GM21367 (cell line): Measurements from ENCODE around the gene IMMP2L.
"Not testable (repeated sequence)": the region's sequence is repeated elsewhere in the genome, so short reads cannot be mapped to it uniquely, and the experiment has no call there.

ENCODE experiments used
- ATAC-seq: cut with Tn5 transposase; IDR thresholded peaks from one replicate; pipeline ENCODE4 v1.9.1; 2021; ENCODE audit not compliant: unreplicated experiment

The IMMP2L gene

DNA sequence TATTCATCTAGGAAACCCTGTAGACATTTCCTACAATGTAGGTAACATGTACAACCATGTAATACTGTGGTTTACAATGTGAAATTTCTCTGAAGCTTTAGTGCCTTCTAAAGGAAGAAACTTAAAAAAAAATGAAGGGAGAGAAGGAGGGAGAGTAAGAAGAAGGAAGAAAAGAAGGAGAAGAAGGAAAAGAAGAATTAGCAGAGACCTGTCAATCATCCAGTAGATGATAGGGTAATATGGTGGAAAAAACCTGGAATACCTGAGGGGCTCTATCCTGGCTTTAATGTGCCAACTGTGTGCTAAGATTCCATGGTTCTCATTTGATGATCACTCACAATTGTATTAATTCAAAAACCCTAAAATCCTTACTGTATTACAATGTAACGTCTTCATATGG, 474.0 kb downstream of the IMMP2L start:
- ATAC-seq = no peak

DNA sequence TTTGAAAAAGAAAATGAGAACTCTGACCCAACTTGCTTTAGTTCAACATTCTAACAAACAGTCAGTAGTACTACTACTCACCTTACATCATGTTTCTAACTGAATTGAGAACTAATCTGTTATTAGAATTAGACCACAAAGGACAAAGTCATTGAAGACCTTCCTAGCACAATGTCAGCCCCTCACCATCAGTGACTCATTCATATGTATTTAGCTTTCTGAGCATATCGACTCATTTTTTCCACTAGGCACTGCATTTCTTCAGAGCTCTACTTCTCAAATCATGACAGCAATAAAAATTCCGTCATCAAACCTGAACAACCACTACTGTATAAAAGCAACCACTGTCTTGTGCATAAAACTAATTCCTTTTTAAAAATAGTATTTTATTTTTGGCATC, 475.8 kb downstream of the IMMP2L start:
- no peak for ATAC-seq

DNA sequence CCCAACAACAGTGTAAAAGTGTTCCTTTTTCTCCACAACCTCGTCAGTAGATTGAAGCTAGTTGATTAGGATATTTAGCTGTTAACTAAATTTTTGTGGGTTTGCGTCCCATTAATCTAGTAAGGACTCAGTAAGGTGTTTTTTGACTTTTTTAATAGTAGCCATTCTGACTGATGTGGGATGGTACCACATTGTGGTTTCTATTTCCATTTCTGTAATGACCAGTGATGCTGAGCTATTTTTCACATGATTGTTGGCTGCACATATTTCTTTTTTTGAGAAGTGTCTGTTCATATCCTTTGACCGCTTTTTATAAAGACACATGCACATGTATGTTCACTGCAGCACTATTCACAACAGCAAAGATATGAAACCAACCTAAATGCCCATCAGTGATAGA, 476.9 kb downstream of the IMMP2L start:
- ATAC-seq = no peak

DNA sequence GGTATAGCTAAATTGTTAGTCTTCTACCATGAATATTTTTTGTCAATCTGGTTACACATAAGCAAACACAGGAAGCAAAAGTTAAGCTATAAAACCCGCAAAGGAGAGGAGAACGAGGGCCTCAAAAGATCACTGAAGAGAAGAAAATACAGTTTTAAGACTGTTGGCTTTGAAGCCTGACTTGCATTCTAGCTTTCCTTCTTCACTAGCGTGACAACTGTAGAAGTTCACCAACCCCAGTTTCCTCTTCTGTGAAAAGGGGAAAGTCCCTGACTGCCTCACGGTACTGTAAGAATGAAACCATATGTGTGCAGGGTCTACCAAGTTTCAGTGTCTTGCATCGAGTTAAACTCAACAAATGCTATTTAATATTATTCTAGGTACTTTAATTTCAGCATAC, 478.9 kb downstream of the IMMP2L start:
- peak; percentile 98 for ATAC-seq

DNA sequence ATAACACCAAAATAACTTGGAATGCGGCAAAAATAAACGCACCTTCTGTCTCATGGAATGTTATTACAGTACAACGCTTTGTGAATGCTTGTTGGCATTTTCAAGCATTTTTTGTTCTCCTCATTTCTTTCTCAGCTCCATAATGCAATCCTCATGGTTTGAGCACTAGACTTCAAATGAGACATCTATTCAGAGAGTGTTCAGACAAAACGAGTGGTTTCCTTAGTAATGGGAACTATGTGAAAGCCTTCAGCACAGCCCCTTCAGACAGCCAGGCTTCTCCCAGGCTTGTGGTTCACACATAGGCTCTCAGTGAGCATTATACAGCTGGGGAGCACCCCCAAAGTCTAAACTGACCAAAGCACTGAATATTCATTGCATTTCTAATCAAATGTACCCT, 479.9 kb downstream of the IMMP2L start:
- no peak for ATAC-seq

DNA sequence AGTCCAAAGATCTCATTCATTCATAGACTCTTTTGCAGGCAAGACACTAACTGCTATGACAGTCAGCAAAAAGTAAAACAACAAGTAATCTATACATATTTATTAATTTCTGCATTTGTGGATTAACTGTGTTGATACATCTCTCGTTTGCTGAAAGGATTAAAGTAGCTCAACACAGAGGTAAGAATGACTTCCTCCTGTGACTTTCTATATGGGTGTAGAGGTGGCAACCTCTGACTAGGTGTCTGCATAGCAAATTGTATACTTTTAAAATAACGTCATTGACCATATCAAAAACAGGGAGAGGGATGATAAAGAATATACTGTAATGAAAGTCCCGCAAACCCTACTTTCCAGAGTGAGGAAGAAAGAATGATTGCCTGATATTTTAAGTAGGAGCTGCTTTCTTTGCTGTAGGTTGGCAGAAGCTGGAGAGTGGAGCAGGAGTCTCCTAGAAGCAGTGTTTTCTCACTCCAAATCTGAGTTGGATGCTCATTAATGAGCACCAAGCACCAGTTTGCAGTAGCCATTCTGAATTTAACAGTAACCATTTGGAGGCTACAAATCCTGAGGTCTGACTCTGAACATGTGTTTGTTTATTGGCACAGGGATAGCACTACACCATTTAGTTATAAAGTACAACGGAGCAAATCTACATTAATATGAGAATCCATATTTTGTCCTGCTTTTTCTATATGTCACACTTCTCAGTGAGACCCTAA, 480.6 kb downstream of the IMMP2L start:
- no peak for ATAC-seq

DNA sequence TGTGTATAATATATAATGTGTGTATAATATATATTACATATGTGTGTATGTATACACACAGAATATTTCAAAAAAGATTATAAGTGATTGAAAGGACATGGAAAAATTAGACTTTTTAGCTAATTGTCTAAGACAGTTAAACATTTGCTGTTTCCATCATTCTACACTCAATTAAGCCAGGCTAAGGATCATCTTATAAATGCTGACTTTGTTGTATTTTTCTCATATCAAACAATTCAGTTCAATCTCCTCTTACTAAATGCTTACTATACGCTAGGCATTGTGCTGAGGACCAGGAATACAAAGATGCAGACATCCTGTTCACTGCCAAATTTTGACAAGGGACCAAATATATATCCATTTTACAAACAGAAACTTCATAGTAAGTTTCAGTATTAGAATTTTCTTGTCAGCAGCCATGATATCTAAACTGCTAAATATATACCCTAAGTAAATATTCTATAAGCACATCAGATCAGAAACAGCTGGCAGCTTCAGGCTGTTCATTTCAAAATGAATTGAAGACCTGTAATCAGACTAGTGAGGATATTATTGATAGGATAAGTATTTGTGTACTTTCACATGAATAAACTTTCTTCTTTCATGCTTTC, 481.7 kb downstream of the IMMP2L start:
- no peak for ATAC-seq

DNA sequence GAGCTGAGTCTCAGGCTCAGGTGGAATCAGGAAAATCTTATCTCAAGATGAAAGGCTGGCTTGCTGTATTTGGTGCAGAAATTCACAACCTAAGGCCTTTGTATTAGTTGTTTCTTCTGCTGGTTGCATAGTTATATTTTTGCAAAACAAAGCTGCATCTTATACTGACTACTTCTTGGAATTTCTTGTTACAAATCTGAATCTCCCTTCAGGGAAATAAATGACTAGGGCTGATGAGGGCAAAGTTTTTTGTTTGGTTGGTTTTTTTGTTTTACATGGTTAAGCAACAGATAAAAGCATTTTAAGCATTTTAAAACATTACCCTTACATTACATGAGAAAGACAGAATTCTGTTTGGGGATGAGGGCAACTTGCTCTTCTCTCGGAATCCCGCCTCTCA, 485.3 kb downstream of the IMMP2L start:
- no peak for ATAC-seq

DNA sequence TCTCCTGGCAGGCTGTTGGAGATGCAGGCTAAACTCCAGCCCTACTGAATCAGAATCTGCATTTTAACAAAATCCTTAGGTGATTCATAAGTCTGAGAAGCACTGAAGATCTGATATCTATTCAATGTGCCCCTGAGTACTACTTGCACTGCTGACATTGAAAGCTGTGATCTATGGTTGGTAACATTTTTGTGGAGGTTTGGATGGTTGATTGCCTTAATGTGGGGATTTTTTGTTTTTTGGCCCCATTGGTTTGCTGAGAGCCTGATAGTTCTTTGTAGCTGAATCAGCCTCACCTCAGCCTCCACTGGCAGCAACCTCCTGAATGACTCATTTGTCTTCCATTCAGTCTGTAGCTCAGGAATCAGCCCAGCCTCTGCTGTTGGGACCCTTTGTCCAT, 486.1 kb downstream of the IMMP2L start:
- no peak for ATAC-seq

DNA sequence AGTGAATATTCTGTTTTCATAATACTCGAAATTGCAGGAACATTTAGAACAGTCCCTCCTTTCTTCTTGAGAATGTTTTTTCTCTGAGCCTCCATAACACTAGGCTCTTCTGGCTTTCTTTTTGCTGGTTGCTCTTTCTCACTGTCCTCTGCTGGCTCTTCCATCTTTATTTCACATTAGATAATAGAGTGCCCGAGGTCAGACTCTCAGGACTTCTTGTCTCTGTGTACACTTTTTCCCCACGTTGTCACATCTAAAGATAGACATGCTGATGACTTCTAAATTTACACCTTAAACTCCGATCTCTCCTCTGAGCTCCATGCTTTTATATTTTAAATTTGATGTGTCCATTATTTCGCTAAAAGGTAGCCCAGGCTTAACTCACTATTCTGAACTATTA, 486.8 kb downstream of the IMMP2L start:
- no peak for ATAC-seq

DNA sequence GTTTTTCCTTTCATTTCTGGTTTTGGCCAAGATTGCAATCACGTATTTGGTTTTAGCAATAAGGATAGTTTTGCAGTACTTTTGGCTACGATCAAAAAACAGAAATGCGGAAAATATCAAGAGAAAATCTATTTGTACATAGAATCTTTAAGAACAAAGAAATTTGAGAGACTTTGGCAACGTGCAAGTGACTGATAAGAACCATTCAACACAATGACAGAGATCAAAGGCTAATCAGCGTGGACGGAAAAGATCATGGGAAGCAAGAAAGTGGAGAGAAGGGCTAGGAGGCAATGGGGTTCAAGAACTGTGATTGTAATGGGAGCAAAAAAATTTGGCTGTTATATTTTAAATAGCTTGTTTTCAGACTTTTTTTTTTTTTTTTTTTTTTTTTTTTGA, 487.5 kb downstream of the IMMP2L start:
- ATAC-seq = no peak

DNA sequence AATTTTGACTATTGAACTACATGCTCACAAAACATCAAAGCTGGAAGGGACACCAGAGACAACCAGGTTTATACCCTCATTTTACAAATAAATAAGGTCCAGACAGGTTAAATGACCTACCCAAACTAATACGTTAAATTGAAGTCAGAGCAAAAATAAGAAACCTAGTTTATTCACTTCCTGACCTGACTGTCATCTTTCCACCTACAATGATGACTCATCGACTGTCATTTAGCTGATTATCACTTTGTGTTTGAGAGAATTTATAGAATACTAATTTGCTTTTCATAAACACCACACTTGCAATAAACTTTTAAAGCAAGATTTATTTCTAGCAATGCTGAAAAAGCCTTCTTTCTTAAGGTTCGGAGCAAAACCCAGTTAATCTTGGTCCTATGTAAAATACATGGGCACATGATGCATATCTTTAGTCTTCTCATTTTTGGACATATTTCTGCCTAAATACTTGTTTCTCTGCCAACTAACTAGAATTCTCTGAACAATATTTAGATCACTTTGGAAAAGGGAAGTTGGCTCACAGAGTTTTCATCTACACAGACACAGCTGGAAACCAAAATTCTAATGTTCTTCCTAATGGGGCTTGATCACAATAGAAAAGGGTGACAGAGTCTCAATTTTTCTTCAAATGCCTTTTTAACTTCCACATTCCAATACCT, 488.1 kb downstream of the IMMP2L start:
- no peak for ATAC-seq

DNA sequence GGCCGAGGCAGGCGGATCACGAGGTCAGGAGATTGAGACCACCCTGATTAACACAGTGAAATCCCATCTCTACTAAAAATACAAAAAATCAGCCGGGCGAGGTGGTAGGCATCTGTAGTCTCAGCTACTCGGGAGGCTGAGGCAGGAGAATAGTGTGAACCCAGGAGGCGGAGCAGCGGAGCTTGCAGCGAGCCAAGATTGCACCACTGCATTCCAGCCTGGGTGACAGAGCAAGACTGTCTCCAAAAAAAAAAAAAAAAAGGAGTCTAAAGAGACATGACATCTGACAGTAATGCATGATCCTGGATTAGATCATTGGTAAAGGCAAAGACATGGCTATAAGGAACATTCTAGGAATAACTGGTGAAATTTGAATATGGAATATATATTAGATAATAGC, 489.6 kb downstream of the IMMP2L start:
- not testable (repeated sequence) for ATAC-seq

DNA sequence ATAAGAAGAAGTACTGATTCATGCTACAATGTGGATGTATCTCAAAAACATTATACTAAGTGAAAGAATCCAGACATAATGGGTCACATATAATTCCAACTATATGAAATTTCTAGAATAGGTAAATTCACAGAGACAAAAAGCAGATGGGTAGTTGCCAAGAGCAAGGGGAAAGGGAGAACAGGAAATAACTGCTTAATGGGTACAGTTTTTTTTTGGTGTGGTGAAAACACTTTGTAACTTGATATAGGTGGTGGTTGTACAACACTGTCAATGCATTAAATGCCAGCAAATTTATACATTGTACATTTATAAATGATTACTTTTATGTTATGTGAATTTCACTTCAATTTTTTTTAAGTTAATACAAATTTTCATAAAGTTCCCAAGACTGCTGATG, 490.7 kb downstream of the IMMP2L start:
- no peak for ATAC-seq

DNA sequence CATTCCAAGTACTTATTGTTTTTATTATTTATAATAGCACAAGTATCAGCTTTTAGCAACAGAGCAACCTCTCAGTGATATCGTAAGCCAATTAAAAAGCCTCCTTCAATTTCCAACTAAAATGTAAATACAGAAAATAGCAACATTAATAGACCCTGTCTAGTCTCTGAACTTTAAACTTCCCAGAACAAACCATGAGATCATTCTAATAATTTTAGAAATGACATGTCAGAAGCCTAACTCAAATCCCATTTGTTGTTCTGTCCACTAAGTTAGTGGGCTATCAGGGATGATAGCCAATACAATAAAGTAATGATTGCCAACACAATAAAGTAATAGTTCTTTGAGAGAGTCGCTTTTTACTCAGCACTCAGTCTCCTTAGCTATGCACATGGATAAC, 493.7 kb downstream of the IMMP2L start:
- no peak for ATAC-seq

DNA sequence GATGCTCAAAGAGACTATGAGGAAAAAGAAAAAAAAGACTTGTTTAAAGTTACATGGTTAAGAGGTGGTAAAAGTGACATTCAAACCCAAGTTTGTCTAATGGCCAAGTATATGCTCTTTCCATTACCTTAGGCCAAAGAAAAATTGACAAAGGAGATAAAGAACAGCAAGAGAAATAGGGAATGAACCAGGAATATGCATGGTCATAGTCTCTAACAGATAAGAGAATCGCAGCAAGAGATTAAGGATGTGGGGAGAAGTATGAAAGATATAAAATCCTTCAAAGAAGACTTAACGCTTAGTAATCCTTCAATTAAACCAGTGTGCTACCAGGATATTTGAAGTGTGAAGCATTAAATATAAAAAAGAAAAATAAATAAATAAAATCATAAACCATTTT, 494.6 kb downstream of the IMMP2L start:
- no peak for ATAC-seq

DNA sequence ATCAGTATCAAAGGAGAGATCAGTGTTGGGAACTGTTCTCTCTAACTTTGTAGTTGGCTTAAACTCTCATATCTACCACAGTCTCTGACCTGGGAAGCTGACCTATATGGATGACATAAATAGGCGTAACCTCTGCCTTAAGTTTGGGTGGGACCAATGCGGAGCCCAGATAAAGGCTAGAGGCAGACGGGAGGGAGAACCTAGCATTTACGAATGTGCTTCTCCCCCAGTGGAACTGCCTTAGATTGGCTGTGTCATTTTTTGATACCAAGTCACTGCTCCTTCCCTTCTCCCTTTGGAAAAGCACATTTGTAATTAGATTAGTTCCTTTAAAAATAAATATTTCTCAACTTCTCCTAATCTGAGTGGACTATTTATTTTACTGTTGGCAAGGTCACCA, 495.0 kb downstream of the IMMP2L start:
- no peak for ATAC-seq

DNA sequence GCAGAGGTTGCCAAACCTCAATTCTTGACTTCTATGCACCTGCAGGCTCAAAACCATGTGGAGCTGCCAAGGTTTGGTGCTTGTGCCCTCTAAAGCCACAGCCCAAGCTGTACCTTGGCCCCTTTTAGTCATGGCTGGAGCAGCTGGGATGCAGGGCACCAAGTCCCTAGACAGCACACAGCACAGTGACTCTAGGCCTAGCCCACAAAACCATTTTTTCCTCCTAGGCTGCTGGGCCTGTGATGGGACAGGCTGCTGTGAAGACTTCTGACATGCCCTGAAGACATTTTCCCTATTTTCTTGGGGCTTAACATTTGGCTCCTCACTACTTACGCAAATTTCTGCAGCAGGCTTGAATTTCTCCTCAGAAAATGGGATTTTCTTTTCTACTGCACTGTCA, 499.1 kb downstream of the IMMP2L start:
- no peak for ATAC-seq

DNA sequence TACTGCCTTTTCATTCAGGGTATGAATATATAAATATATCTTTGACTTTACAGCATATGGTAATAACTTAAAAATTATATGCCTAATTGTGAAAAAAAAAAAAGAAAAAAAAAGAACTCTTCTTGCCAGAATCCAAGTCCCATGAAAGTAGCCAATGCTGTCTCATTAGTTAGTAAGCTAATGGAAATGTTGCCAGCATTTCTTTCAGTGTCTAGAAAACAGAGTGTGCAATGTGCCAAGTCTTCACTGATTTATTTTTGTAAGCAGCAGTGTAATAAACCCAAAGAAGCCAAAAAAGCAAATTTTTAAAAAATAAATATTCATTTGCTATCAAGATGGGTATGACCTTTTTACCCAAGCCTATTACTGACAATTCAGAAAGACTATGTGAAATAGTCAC, 502.5 kb downstream of the IMMP2L start:
- no peak for ATAC-seq

DNA sequence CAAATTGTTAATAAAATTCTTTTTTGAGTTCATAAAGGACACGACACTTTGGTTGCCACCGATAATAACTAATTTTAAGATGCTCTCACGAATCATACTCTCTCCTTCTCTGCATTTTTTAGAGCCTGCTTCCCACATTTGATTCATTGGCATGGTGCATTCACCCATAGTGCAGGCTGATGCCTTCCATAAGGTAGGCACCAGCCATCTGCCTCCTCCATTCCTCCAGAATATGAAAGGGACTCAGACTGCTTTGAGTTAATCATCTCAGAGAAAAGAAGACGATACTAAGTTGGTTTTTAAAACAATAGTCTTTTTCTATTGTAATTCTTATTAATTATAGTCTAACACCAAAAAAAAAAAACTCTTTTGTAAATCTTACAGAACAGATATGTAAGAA, 505.2 kb downstream of the IMMP2L start:
- ATAC-seq = no peak

DNA sequence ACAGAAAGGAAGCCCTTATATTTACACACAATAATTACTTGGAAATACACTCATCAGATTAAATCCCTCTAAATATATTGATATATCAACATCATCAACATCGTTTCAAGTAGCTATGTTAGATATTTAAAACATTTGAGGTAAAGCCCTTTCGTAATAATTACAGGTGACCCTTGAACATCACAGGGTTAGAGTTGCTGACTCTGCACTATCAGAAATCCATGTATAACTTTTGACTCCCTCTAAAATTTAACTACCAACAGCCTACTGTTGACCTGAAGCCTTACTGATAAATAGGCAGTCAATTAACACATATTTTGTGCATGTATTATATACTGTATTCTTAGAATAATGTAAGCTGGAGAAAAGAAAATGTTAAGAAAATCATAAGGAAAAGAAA, 505.9 kb downstream of the IMMP2L start:
- no peak for ATAC-seq

DNA sequence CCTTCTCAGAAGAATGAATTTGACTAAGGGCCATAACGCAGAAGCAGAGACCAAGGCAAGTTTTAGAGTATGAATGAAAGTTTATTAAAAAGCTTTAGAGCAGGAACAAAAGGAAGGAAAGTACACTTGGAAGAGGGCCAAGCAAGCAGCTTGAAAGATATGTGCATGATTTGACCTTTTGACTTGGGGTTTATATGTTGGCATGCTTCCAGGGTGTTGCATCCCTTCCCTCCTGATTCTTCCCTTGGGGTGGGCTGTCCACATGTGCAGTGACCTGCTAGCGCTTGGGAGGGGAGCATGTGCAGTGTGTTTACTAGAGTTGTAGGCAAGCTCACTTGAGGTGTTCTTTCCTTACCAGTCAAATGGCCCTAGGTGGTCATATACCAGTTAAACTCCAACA, 509.3 kb downstream of the IMMP2L start:
- no peak for ATAC-seq

DNA sequence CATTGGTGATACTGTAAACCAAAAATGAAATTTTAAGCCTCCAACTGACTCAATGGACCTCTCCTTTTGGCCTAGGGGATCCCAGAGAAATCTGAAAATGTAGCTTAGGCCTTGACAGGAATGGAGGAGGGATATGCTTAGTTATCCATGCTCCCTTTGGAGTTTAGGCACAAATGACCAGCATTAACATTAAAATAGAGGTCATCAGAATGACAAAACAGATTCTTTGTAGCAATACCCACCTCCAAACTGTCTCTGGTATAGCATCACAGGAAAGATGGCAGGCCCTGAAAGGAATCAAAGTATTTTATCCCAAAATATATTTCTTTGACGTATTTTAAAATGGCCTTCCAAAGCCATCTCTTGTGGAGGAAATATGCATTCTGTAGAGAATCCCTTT, 510.5 kb downstream of the IMMP2L start:
- ATAC-seq = no peak
